Erythroblast (primary cell): ENCODE results near the gene RPS6KA3.
"Not testable (repeated sequence)": the region's sequence is repeated elsewhere in the genome, so short reads cannot be mapped to it uniquely, and the experiment has no call there.

Source experiments
- DNase-seq, 2 experiments: peaks; one replicate each; lab custom pipeline; 2025; lab: John Stamatoyannopoulos, UW
- GATA1 ChIP-seq: IDR thresholded peaks from 2 replicates; pipeline ENCODE4 v1.6.1; 2011; ENCODE audit warnings: low read depth, mild to moderate bottlenecking, control low read depth, low read length, moderate library complexity
- POLR2A ChIP-seq: IDR thresholded peaks from 2 replicates; pipeline ENCODE4 v1.6.1; 2011; ENCODE audit warnings: mild to moderate bottlenecking, low read length

Gene RPS6KA3

DNA sequence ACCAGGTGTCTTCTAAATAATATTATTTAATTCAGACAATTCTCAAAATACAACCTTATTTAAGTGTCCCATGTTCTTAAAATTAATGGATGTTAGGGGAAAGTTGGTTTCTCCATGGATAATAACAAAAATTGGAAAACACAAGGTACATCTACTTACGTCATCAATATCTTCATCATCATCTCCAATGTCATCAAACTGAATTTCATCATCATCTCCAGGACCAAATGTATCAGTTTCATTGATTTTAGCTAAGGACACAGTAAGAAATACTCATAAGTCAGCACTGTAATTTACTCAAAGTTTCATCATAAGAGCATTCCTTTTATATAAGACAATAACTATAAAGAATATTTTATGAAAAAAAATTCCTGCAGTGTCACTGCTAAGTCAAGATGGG lies 136.4 kb downstream of the RPS6KA3 start:
- TF ChIP-seq GATA1 = no peak
- TF ChIP-seq POLR2A = no peak
- DNase-seq = no peak

DNA sequence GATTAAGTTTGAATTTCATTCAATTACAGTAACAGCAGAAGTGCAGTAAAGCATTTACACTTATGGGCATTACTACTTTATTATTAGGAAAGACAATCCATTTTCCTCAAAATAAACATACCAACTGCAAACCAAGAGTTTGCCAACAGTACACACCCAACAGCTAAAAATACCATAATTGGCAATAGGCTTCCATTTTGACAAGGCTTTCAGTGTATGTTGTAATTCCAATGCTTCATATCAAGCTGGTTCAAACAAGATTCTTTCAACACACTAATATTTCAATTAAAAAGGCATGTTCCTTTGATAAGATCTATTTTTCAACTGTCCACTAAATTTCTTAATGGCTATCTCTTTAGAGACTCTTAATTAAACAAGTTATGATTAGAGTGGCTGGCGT lies 137.2 kb downstream of the RPS6KA3 start:
- no peak for DNase-seq

DNA sequence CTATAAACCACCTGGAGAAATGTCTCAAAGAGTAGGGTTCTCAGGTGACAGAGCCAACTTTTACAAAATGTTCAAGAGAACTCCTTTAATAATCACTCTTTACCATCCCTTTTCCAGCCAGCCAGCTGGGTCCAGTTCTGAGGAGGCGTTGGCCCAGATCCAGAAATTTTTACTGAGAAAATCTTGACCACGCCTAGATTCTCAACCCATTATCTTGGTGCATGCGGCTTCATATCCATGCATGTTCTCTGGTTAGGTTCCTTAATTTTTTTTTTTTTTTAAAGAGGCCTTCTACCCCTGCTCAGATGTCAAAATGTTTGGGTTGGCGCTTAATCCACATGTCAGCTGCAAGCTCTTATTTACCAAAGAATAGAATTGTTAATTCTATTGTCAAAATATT lies 138.0 kb downstream of the RPS6KA3 start:
- no peak for TF ChIP-seq POLR2A
- TF ChIP-seq GATA1 = no peak
- peak; percentile 75 to 82 for DNase-seq

More for the DNA sequence above, 137.2 kb downstream of the RPS6KA3 start:
- TF ChIP-seq POLR2A (no peak), GATA1 (no peak)

DNA sequence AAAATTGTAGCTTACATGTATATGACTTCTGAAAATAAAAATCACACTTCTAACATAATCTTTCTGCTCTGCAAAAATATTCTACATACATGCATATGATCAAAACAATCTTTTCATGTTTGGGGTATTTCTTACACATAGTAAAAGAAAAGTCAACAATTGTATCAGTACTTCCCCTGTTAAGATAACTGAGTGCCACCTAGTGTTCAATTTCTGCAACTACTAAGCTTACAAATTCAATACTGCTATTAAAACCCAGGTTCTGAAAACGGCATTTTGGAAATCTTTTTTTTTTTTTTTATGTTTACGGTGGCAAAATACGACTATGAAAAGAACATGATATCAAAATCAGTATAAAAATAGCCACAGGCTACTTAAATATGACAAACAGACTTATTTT lies 139.3 kb downstream of the RPS6KA3 start:
- peak in 1 of 2 experiments; percentile 1 for DNase-seq

DNA sequence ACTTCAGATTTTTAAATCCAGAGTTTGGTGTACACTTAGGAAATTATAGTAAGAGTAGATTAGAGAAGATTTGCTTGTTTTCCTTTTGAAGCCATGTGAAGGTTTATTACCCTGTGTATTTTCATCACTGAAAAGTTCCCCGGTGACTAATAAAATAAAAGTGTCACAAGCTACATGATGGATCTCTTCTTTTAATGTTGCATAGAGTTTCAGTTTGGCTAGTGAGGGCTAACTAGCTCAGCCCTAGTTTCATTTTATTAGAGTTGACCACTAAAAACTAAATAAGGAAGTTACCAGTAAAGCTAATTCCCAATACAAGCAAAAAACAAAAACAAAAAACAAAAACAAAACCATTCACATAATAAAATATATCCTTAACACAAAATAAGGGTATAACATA lies 139.9 kb downstream of the RPS6KA3 start:
- DNase-seq = not testable (repeated sequence)

DNA sequence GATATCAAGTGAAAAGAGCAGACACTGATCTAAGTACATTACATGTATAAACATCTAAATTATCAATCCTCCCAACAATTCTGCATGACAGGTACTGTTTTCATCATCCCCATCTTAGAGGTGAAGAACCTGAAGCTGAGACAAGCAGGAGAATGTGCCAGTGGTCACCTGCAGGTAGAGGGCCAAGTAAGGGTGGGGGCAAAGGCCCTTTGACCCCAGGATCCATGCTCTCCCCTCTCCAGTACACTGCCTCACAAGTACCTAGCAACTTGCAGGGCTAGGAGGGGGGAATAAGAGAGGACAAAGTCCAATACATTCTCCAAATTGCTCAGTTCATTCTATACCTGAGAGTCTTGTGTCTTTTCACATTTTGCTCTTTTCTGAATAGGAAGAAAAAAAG lies 141.7 kb downstream of the RPS6KA3 start:
- TF ChIP-seq GATA1 = no peak
- no peak for TF ChIP-seq POLR2A
- no peak for DNase-seq

DNA sequence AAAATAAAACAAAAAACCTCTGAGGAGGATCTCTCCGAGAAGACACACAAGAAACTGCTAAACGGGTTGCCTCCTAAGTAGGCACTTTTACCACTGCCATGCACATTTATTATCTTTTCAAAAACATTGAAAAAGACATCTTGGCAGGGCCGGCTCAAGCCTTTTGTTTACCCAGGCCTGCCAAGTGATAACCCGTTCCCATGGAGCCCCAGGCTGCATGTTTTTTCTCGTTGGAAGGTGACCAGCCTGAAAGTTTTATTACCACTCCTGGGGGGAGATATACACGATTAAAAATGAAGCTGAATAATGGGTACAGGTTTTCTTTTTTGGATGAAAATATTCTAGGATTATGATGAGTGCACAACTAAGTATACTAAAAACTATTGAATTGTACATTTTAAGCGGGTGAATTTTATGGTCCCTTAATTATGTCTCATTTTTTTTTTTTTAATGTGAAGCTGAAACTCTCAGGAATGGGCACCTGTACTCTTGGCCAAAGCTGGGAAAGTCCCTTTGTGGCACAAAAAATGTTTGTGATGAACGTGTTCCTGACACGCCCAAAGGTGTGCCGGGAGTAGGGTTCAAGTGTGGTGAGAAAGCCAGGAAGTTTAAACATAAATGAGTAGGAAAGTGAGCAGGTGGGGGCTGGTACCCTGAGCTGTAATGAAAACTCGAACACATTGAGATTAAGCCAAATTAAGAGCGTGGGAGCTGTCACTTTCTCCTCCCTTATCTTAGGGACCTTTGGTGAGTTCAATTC lies 148.5 kb downstream of the RPS6KA3 start:
- DNase-seq = peak in 1 of 2 experiments; percentile 7

DNA sequence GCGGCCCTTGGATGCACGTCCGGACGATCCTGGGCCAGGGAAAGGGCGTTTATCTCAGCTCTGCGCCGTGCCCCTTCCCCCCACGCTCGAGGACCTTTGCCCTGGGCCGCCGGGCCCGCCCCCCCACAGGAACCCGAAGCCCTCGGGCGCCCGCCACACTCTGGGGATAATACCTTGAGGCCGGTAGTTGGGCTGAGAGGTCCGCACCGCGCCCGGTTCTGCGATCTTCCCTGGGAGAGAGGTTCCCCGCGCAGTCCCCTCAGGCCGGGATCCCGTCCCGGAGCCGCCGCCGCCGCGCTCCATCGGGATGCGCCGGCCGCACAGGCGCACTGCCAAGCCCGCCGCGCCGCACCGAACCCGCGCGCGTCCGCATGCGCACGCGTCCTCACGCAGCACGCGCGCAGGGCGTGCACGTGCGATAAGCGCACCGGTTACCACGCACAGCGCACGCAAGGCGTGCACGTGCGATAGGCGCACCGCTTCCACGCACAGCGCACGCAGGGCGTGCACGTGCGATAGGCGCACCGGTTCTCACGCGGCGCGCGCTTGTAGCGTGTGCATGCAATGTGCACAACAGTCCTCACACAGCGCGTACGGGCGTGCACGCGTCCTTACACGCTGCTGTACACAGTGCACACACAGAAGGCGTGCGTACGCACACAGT lies 150.0 kb downstream of the RPS6KA3 start, which contains the start of gene MAP7D2:
Gene MAP7D2 (minus strand): TSS at position 331 of the 664 bp plus-strand sequence. CDS start 28 bp downstream, at position 303.
- DNase-seq = peak; percentile 2 to 19
- TF ChIP-seq GATA1 (no peak), POLR2A (no peak)

More for the DNA sequence above, 148.5 kb downstream of the RPS6KA3 start:
- TF ChIP-seq POLR2A (no peak), GATA1 (no peak)

DNA sequence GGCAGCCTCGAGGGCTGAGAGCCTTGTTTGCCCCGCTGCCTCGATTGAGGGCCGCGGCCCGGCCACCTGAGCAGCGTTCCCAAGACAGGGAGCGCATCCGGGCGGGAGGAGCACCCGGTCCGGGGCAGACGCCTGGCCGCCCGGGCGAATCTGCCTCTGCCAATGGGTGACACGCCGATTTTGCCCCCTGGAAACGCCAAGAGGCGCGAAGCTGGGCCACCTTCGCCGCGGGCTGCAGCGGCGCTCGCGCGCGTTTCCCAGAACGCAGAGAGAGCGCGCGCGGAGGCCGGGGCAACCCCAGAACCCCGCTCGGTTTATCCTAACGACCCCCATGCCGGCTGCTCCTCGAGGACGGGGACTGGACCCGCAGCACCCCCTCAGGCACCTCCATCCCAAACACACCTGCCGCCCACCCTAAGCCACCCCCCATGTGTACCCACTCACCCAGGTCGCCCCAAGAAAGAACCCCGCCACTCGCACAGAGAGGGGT lies 150.6 kb downstream of the RPS6KA3 start:
- TF ChIP-seq GATA1 (no peak), POLR2A (no peak)
- DNase-seq = no peak

DNA sequence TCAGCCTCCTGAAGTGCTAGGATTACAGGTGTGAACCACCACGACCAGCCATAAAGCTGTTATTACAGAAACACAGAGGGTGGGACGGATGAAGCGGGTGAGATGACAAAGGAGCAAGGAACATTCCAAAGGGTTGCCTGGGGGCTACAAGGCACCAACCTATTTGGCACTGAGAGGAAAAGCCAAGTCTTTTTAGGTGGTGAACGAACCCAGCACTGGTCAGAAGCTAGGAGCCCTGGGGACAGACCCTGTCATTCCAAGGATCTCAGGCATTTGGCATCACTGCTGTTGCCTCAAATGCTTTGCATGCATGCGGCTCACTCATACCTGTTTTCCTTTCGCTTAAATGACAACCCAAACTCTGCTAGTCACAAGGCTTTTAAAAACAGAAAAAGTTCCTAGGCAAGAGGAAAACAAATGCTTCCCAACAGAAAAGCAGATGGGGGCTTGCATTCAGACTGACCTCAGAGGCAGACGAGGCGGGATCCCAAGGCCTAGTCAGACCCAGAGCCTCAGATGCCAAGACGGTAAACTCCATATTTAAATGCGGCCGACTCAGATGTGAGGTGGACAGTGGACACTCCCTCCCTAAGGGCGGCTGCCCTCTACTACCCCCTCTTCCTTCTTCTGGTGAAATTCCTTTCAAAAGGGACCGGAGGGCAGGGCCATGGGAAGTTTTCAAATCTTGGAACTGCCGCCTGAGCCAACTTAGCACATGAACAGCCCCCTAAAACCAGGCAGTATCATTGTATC lies 154.5 kb downstream of the RPS6KA3 start:
- TF ChIP-seq POLR2A (no peak), GATA1 (no peak)

DNA sequence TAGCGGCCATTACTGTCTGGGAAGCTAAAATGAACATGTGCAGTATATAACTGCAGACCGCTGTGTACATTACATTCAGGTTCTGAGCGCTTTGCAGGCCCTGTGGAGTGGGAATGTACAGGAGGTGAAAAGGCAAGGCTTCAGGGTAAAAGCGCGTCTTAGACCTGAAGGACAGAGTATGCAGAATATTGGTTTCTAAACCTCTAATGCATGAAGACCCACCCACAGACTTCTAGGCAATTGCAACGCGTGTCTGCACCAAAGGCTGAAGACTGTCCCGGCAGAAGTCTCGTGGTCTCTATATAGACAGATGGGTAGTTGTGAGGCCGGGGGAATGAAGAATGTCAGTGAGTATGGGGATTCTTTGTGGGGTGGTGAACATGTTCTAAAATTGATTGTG lies 155.4 kb downstream of the RPS6KA3 start:
- TF ChIP-seq POLR2A = no peak
- TF ChIP-seq GATA1 = no peak
- no peak for DNase-seq

More for the DNA sequence above, 154.5 kb downstream of the RPS6KA3 start:
- DNase-seq = no peak

DNA sequence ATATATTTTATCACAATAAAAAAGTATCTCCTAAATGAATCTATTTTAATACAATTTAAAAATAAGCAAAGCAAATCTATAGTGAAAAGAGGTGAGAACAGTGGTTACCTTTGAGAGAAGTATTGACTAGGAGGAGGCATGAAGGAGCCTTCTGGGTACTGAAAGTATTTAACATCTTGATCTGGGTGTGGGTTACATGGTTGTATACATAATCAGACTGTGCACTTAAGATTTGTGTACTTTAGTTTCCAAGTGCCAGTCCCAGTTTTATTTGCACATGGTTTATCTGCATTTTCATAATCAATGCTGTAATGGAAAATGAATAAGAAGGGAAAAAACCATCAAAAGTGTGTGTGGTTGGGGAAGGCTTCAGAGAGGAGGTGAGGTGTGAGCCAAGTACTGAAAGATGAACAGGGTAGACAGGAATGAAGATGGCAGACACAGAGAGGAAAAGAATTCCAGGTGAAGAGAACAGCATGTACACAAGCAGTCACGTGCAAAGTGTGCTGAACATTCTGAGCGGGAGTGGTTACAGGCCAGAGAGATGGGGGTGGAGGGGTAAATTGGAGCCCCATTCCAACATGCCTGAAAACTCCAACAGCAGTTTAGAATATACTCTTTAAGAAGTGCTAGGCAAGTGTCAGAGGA lies 164.7 kb downstream of the RPS6KA3 start:
- DNase-seq = no peak
- TF ChIP-seq GATA1 = no peak
- no peak for TF ChIP-seq POLR2A
